ENCODE data around the gene POT1. TPM values are rescaled to one million over a fixed set of nuclear protein-coding genes. Genes with fewer than 3 reads are reported as not detected.

POT1 gene
- total RNA-seq, 1 experiment from 2014 or later, result 20.9 TPM

- no peaks in the 10 kb centered on the region for H3K4me1 ChIP-seq (ENCODE audit: control insufficient read depth, insufficient read depth, low read length)
Measured at GRCh38 chr7:124808206-124808605, 121.4 kb downstream of the POT1 start.

GRCh38 chr7:124801330-124801895 is 128.2 kb downstream of the POT1 start:
- in situ Hi-C loops (cut with HindIII; ENCODE audit: low pct_unique_long_range_greater_than_20kb, low sequenced_read_pairs), result no loop called here
- BruUV-seq (replicated peaks), result no TSS peak
- H3K4me1 ChIP-seq (ENCODE audit: control insufficient read depth, insufficient read depth, low read length), result no peaks in the 10 kb centered on the region

More at GRCh38 chr7:124808206-124808605, 121.4 kb downstream of the POT1 start:
- TF ChIP-seq POLR2AphosphoS5 (IDR thresholded peaks at IDR 0.05; ENCODE audit: low read depth, low read length), result no peak
- TF ChIP-seq CTCF (IDR thresholded peaks at IDR 0.05), result no peak
- no peak for TF ChIP-seq TCF7L2 (IDR thresholded peaks at IDR 0.05; ENCODE audit: low read depth, low read length)
- TF ChIP-seq REST (IDR thresholded peaks at IDR 0.05; ENCODE audit: insufficient read depth in 1 of 2, low read depth in 2 of 2, low read length in 1 of 2), result no peak
- TF ChIP-seq SIN3A (IDR thresholded peaks at IDR 0.05; ENCODE audit: borderline replicate concordance, insufficient read depth, low read depth, low read length), result no peak
- ChIA-PET CTCF (no interaction called here), POLR2A (no interaction called here)
- H3K9me3 ChIP-seq (ENCODE audit: control insufficient read depth, insufficient read depth, low read depth, low read length), result no peaks in the 10 kb centered on the region
- H3K27ac ChIP-seq (ENCODE audit: low read length), result no peak overlapping the region
- no peak overlapping the region for H3K4me3 ChIP-seq (ENCODE audit: low read depth in 2 of 2, low read length in 2 of 2)
- no TSS peak for BruUV-seq (replicated peaks)
- DNase-seq (ENCODE audit: low read depth, low spot score) (no peak), ATAC-seq (no peak)
- intact Hi-C loops (cut with micrococcal nuclease; ENCODE audit: unreplicated experiment) (no loop called here), in situ Hi-C loops (cut with HindIII; ENCODE audit: low pct_unique_long_range_greater_than_20kb, low sequenced_read_pairs) (no loop called here)
- H3K27me3 ChIP-seq (ENCODE audit: control insufficient read depth, insufficient read depth, low read length), result no peaks in the 10 kb centered on the region
- no peaks in the 10 kb centered on the region for H3K36me3 ChIP-seq (ENCODE audit: control insufficient read depth, insufficient read depth, low read length)

More at GRCh38 chr7:124801330-124801895, 128.2 kb downstream of the POT1 start:
- ATAC-seq, result no peak
- H3K27me3 ChIP-seq (ENCODE audit: control insufficient read depth, insufficient read depth, low read length), result no peaks in the 10 kb centered on the region
- no peak for DNase-seq (ENCODE audit: low read depth, low spot score)
- ChIA-PET CTCF (no interaction called here), POLR2A (no interaction called here)
- intact Hi-C loops (cut with micrococcal nuclease; ENCODE audit: unreplicated experiment), result no loop called here
- TF ChIP-seq TCF7L2 (IDR thresholded peaks at IDR 0.05; ENCODE audit: low read depth, low read length) (no peak), CTCF (IDR thresholded peaks at IDR 0.05) (no peak), POLR2AphosphoS5 (IDR thresholded peaks at IDR 0.05; ENCODE audit: low read depth, low read length) (no peak), REST (IDR thresholded peaks at IDR 0.05; ENCODE audit: insufficient read depth in 1 of 2, low read depth in 2 of 2, low read length in 1 of 2) (no peak)
- H3K36me3 ChIP-seq (ENCODE audit: control insufficient read depth, insufficient read depth, low read length), result no peaks in the 10 kb centered on the region
- H3K4me3 ChIP-seq (ENCODE audit: low read depth in 2 of 2, low read length in 2 of 2), result no peak overlapping the region
- no peak overlapping the region for H3K27ac ChIP-seq (ENCODE audit: low read length)
- no peaks in the 10 kb centered on the region for H3K9me3 ChIP-seq (ENCODE audit: control insufficient read depth, insufficient read depth, low read depth, low read length)

Data from Panc1 (cell line).